ENCODE measurements around the gene RGS13.

The RGS13 gene

DNA sequence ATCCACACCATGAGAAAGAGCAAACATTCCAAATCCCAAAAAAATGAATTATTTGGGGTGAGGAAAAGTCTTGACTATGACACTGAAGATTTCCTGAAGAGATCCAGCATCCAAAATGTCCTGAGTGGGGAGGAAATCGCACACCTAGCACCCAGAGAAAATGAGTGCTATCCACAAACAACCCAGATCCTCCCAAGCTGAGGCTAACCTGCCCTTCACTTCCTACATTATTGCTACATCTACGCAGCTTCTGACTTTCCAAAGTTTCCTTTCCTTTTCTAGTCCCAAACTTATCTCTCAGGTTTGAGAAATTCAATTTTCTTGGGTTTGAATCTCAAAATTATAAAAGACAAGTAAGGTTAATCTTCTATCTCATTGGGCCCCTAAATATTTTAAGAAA is 906 bp upstream of the RGS13 start:
- peaks cover 0 to 2% of the 10 kb centered on the region in 2 donors for H3K4me1 ChIP-seq (ENCODE audit: control insufficient read depth in 1 of 2, insufficient read depth in 2 of 2, low read length in 2 of 2)
- no peaks in the 10 kb centered on the region for H3K27me3 ChIP-seq (ENCODE audit: control insufficient read depth in 1 of 2, insufficient read depth in 2 of 2, low read length in 2 of 2)
- H3K9me3 ChIP-seq (ENCODE audit: control insufficient read depth in 1 of 2, low read length in 2 of 2): no peaks in the 10 kb centered on the region
- no peak overlapping the region for H3K27ac ChIP-seq (ENCODE audit: low read depth, low read length)
- H3K36me3 ChIP-seq (ENCODE audit: control insufficient read depth in 1 of 2, insufficient read depth in 2 of 2, low read length in 2 of 2): no peaks in the 10 kb centered on the region
- H3K9ac ChIP-seq (ENCODE audit: low read depth in 1 of 2, low read length in 2 of 2): no peak overlapping the region
- no peak overlapping the region for H3K4me3 ChIP-seq (ENCODE audit: low read depth in 1 of 2, low read length in 2 of 2)

DNA sequence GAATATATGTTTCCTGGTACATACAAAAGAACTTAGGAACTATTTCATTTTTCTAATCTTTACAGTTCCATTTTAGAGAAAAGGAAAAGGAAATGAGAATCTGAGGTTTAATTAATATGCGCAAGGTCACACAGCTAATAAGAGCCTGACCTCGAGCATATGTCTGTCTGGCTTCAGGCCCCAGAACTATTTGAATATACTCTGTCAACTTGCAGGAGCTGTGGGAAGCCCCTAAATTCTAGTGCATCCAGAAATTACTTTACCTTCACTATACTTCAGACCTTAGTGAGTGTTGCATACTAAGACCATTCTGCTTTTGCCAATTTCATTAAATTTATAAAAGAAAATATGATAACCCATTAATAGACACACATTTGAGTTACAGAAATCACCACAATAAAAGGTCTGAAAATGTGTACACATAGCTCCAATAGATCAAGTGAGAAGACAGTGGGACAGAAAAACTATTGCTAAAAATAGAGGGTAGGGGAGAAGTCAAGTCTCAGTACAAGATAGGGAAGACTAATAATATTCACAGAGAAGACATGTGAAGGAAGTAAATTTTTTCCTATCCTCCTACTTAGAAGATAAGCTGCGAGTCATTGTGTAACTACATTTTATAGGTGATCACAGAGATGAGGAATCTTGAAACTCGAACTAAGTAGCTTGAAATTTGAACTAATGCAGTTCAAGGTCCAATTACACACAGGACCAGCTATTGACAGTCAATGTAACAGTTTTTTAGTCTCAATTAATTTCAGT is 3.8 kb downstream of the RGS13 start:
- H3K9me3 ChIP-seq (ENCODE audit: control insufficient read depth in 1 of 2, low read length in 2 of 2): no peaks in the 10 kb centered on the region
- H3K9ac ChIP-seq (ENCODE audit: low read depth in 1 of 2, low read length in 2 of 2): no peak overlapping the region
- H3K27me3 ChIP-seq (ENCODE audit: control insufficient read depth in 1 of 2, insufficient read depth in 2 of 2, low read length in 2 of 2): no peaks in the 10 kb centered on the region
- no peaks in the 10 kb centered on the region for H3K36me3 ChIP-seq (ENCODE audit: control insufficient read depth in 1 of 2, insufficient read depth in 2 of 2, low read length in 2 of 2)
- H3K4me1 ChIP-seq (ENCODE audit: control insufficient read depth in 1 of 2, insufficient read depth in 2 of 2, low read length in 2 of 2): peaks cover 0 to 7% of the 10 kb centered on the region in 2 donors
- no peak overlapping the region for H3K4me3 ChIP-seq (ENCODE audit: low read depth in 1 of 2, low read length in 2 of 2)
- no peak overlapping the region for H3K27ac ChIP-seq (ENCODE audit: low read depth, low read length)

DNA sequence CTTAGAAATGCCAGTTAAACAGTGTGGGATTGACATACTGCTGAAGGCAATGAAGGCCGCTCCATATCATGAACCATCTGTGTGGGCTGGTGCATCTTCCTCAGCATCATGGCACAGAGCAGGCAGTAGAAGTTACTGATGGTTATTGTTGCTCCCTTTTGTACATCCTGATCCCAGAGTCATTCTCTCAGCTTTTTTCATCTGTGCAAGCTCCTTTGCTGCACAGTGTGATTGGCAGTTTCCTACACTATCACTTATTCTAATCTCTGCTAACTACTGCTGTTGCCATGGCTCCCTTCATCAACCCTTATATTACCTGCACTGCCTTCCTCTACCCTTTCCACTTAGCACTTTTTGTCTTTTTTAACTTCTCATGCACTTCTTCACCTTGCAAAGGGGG is 16.2 kb downstream of the RGS13 start:
- H3K9ac ChIP-seq (ENCODE audit: low read depth in 1 of 2, low read length in 2 of 2): no peak overlapping the region
- H3K9me3 ChIP-seq (ENCODE audit: control insufficient read depth in 1 of 2, low read length in 2 of 2): no peaks in the 10 kb centered on the region
- no peaks in the 10 kb centered on the region for H3K36me3 ChIP-seq (ENCODE audit: control insufficient read depth in 1 of 2, insufficient read depth in 2 of 2, low read length in 2 of 2)
- H3K4me1 ChIP-seq (ENCODE audit: control insufficient read depth in 1 of 2, insufficient read depth in 2 of 2, low read length in 2 of 2): no peaks in the 10 kb centered on the region
- no peaks in the 10 kb centered on the region for H3K27me3 ChIP-seq (ENCODE audit: control insufficient read depth in 1 of 2, insufficient read depth in 2 of 2, low read length in 2 of 2)
- no peak overlapping the region for H3K27ac ChIP-seq (ENCODE audit: low read depth, low read length)
- H3K4me3 ChIP-seq (ENCODE audit: low read depth in 1 of 2, low read length in 2 of 2): no peak overlapping the region

DNA sequence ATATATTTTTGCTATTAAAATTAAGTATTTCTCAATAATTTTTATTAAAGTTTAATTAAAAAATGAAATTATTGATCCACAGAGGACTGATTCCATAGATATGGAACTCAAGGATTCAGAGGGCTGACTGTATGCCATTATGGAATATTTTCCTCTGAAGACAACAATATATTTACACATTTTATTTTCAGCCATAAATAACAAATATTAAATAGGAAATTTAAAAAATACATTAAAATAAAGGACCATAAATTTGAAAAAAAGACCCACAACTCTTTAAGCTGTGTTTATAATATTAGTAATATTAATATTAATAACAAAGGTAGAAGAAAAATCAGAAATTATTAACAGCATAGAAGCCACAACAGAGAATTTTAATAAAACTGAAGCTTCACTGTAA is 18.2 kb downstream of the RGS13 start:
- H3K36me3 ChIP-seq (ENCODE audit: control insufficient read depth in 1 of 2, insufficient read depth in 2 of 2, low read length in 2 of 2): no peaks in the 10 kb centered on the region
- H3K9me3 ChIP-seq (ENCODE audit: control insufficient read depth in 1 of 2, low read length in 2 of 2): no peaks in the 10 kb centered on the region
- no peak overlapping the region for H3K9ac ChIP-seq (ENCODE audit: low read depth in 1 of 2, low read length in 2 of 2)
- H3K4me3 ChIP-seq (ENCODE audit: low read depth in 1 of 2, low read length in 2 of 2): no peak overlapping the region
- H3K27me3 ChIP-seq (ENCODE audit: control insufficient read depth in 1 of 2, insufficient read depth in 2 of 2, low read length in 2 of 2): no peaks in the 10 kb centered on the region
- no peaks in the 10 kb centered on the region for H3K4me1 ChIP-seq (ENCODE audit: control insufficient read depth in 1 of 2, insufficient read depth in 2 of 2, low read length in 2 of 2)
- no peak overlapping the region for H3K27ac ChIP-seq (ENCODE audit: low read depth, low read length)

DNA sequence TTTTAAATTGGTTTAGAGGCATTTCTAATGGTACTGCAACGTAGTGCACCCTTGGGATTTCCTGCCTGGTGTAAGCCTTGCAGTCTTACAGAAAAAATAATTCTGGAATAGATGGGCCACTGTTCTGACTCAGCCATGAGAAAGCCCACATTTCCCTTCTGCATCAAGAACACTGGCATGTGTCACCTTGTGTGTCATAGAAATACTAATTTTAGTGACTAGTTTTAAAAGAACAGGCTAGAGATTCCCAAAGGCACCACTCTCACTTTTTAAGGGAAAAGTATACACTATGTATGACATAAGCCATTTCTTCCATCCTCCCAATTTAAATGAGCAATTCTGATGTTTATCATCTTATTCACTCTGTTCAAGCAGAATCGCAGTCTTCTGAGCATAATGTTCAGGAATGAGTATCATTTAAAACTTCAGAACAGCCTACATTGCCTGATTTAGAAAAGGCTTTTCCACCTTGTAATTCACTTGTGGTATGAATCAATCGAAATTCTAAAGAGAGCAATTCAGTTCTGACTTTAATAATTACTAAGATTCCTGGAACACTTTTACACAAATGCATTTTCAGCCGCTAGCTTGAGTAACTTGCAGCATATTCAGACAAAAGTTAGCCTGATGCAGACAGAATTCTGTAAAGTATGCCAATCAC is 18.8 kb downstream of the RGS13 start:
- H3K27me3 ChIP-seq (ENCODE audit: control insufficient read depth in 1 of 2, insufficient read depth in 2 of 2, low read length in 2 of 2): no peaks in the 10 kb centered on the region
- H3K27ac ChIP-seq (ENCODE audit: low read depth, low read length): no peak overlapping the region
- H3K9me3 ChIP-seq (ENCODE audit: control insufficient read depth in 1 of 2, low read length in 2 of 2): no peaks in the 10 kb centered on the region
- H3K9ac ChIP-seq (ENCODE audit: low read depth in 1 of 2, low read length in 2 of 2): no peak overlapping the region
- no peak overlapping the region for H3K4me3 ChIP-seq (ENCODE audit: low read depth in 1 of 2, low read length in 2 of 2)
- no peaks in the 10 kb centered on the region for H3K36me3 ChIP-seq (ENCODE audit: control insufficient read depth in 1 of 2, insufficient read depth in 2 of 2, low read length in 2 of 2)
- H3K4me1 ChIP-seq (ENCODE audit: control insufficient read depth in 1 of 2, insufficient read depth in 2 of 2, low read length in 2 of 2): no peaks in the 10 kb centered on the region

DNA sequence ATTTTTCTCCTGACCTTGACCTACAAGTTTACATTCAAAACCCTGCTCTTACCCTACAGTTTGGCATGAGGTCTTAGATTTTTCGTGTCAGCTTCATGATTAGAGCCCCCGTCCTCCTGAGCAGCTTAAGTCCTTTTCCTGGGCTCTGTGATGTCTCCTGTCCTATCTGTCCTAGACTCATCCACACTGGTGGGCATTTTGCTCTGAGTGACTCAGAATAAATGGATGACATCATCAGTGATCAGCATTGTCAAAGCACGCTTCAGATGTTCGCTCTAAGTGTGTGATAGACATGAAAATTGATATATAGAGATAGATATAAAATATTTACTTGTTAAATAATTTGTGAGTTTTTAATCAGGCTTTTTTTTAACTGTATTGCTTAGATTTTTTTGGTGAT is 21.8 kb downstream of the RGS13 start:
- H3K27me3 ChIP-seq (ENCODE audit: control insufficient read depth in 1 of 2, insufficient read depth in 2 of 2, low read length in 2 of 2): no peaks in the 10 kb centered on the region
- H3K4me3 ChIP-seq (ENCODE audit: low read depth in 1 of 2, low read length in 2 of 2): no peak overlapping the region
- no peak overlapping the region for H3K9ac ChIP-seq (ENCODE audit: low read depth in 1 of 2, low read length in 2 of 2)
- no peak overlapping the region for H3K27ac ChIP-seq (ENCODE audit: low read depth, low read length)
- no peaks in the 10 kb centered on the region for H3K4me1 ChIP-seq (ENCODE audit: control insufficient read depth in 1 of 2, insufficient read depth in 2 of 2, low read length in 2 of 2)
- H3K9me3 ChIP-seq (ENCODE audit: control insufficient read depth in 1 of 2, low read length in 2 of 2): no peaks in the 10 kb centered on the region
- no peaks in the 10 kb centered on the region for H3K36me3 ChIP-seq (ENCODE audit: control insufficient read depth in 1 of 2, insufficient read depth in 2 of 2, low read length in 2 of 2)

DNA sequence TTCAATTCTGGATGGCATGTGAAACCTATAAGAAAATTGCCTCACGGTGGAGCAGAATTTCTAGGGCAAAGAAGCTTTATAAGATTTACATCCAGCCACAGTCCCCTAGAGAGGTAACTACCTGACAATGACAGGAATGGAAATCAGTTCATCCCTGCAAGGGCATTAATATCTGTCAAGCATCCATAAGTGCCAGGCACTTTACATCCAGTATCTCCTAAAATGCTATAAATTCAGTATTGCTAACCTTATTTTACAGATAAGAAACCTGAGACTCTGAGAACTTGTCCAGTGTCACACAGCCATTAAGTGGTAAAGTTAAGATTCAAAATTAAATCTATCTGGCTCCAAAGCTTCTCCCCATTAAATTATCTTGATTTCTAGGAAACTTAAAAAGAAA is 22.3 kb downstream of the RGS13 start:
- no peaks in the 10 kb centered on the region for H3K4me1 ChIP-seq (ENCODE audit: control insufficient read depth in 1 of 2, insufficient read depth in 2 of 2, low read length in 2 of 2)
- H3K27ac ChIP-seq (ENCODE audit: low read depth, low read length): no peak overlapping the region
- no peaks in the 10 kb centered on the region for H3K36me3 ChIP-seq (ENCODE audit: control insufficient read depth in 1 of 2, insufficient read depth in 2 of 2, low read length in 2 of 2)
- no peak overlapping the region for H3K9ac ChIP-seq (ENCODE audit: low read depth in 1 of 2, low read length in 2 of 2)
- no peaks in the 10 kb centered on the region for H3K9me3 ChIP-seq (ENCODE audit: control insufficient read depth in 1 of 2, low read length in 2 of 2)
- H3K27me3 ChIP-seq (ENCODE audit: control insufficient read depth in 1 of 2, insufficient read depth in 2 of 2, low read length in 2 of 2): no peaks in the 10 kb centered on the region
- H3K4me3 ChIP-seq (ENCODE audit: low read depth in 1 of 2, low read length in 2 of 2): no peak overlapping the region

DNA sequence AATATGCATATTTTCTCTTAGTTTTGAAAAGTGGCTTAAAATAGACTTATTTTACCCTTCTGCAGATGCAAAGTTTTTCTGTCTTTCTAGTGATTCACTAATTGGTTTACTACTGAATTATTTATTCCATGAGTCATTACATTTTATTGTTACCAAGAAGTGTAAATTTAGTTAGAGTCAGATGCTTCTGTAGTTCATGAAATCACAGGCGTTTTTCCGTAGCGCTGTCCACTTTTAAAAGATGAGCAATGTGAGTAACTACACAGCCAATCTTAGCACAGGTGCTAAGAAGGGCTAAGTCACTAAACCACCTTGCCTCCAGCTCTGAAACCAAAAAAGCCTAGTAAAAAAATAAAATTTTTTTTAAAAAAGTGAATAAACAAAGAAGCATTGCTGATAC is 24.7 kb downstream of the RGS13 start:
- Histone ChIP-seq H3K36me3 (ENCODE audit: control insufficient read depth in 1 of 2, insufficient read depth in 2 of 2, low read length in 2 of 2) (no peaks in the 10 kb centered on the region), H3K4me3 (ENCODE audit: low read depth in 1 of 2, low read length in 2 of 2) (no peak overlapping the region), H3K27me3 (ENCODE audit: control insufficient read depth in 1 of 2, insufficient read depth in 2 of 2, low read length in 2 of 2) (no peaks in the 10 kb centered on the region), H3K4me1 (ENCODE audit: control insufficient read depth in 1 of 2, insufficient read depth in 2 of 2, low read length in 2 of 2) (no peaks in the 10 kb centered on the region), H3K9ac (ENCODE audit: low read depth in 1 of 2, low read length in 2 of 2) (no peak overlapping the region), H3K27ac (ENCODE audit: low read depth, low read length) (no peak overlapping the region), H3K9me3 (ENCODE audit: control insufficient read depth in 1 of 2, low read length in 2 of 2) (no peaks in the 10 kb centered on the region)

DNA sequence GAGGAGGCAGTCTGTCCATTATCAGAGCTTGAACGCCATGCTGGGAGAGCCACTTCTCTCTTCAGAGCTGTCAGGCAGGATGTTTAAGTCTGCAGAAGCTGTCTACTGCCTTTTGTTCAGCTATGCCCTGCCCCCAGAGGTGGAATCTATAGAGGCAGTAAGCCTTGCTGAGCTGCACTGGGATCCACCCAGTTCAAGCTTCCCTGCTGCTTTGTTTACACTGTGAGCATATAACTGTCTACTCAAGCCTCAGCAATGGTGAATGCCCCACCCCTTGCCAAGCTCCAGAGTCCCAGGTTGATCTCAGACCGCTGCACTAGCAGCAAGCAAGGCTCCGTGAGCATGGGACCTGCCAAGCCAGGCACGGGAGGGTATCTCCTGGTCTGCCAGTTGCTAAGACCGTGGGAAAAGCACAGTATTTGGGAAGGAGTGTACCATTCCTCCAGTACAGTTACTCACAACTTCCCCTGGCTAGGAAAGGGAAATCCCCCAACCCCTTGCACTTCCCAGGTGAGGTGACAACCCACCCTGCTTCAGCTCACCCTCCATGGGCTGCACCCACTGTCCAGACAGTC is 32.5 kb downstream of the RGS13 start:
- no peak overlapping the region for H3K9ac ChIP-seq (ENCODE audit: low read depth in 1 of 2, low read length in 2 of 2)
- no peaks in the 10 kb centered on the region for H3K4me1 ChIP-seq (ENCODE audit: control insufficient read depth in 1 of 2, insufficient read depth in 2 of 2, low read length in 2 of 2)
- H3K27me3 ChIP-seq (ENCODE audit: control insufficient read depth in 1 of 2, insufficient read depth in 2 of 2, low read length in 2 of 2): no peaks in the 10 kb centered on the region
- H3K9me3 ChIP-seq (ENCODE audit: control insufficient read depth in 1 of 2, low read length in 2 of 2): no peaks in the 10 kb centered on the region
- H3K4me3 ChIP-seq (ENCODE audit: low read depth in 1 of 2, low read length in 2 of 2): no peak overlapping the region
- H3K27ac ChIP-seq (ENCODE audit: low read depth, low read length): no peak overlapping the region
- H3K36me3 ChIP-seq (ENCODE audit: control insufficient read depth in 1 of 2, insufficient read depth in 2 of 2, low read length in 2 of 2): no peaks in the 10 kb centered on the region

DNA sequence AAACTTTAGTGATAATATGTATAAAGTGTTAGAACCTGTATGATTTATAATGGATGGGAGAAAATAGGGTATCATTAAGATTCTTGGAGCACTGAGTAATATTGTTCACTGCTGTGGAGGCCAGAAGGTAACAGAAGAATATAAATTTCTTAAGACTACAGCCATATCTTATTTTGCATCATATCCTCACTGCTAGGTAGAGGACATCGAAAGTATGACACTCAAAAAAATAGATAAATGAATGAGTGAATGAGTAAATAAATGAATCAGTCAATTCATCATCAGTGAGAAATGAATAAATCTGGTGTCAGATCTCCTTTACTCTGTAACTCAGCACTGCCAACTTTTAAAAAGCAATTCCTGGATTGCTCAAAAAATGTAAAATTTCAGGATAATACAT is 33.2 kb downstream of the RGS13 start:
- H3K36me3 ChIP-seq (ENCODE audit: control insufficient read depth in 1 of 2, insufficient read depth in 2 of 2, low read length in 2 of 2): no peaks in the 10 kb centered on the region
- no peaks in the 10 kb centered on the region for H3K27me3 ChIP-seq (ENCODE audit: control insufficient read depth in 1 of 2, insufficient read depth in 2 of 2, low read length in 2 of 2)
- no peaks in the 10 kb centered on the region for H3K9me3 ChIP-seq (ENCODE audit: control insufficient read depth in 1 of 2, low read length in 2 of 2)
- no peaks in the 10 kb centered on the region for H3K4me1 ChIP-seq (ENCODE audit: control insufficient read depth in 1 of 2, insufficient read depth in 2 of 2, low read length in 2 of 2)
- H3K4me3 ChIP-seq (ENCODE audit: low read depth in 1 of 2, low read length in 2 of 2): no peak overlapping the region
- H3K27ac ChIP-seq (ENCODE audit: low read depth, low read length): no peak overlapping the region
- H3K9ac ChIP-seq (ENCODE audit: low read depth in 1 of 2, low read length in 2 of 2): no peak overlapping the region

All from duodenal mucosa (tissue), 2 donors.